Fibroblast of skin of right quadriceps (primary cell): ENCODE measurements around the gene SHISAL1.
"Not testable (repeated sequence)": the region's sequence is repeated elsewhere in the genome, so short reads cannot be mapped to it uniquely, and the experiment has no call there.

Experiments
- DNase-seq: peaks from one replicate; pipeline ENCODE4 v3.0.0-alpha.2; 2013

Gene SHISAL1

GRCh38 chr22:44256556-44257485 lies 55.9 kb downstream of the SHISAL1 start:
- DNase-seq = no peak

- no peak for DNase-seq
Measured at GRCh38 chr22:44256085-44256484, 56.7 kb downstream of the SHISAL1 start.

GRCh38 chr22:44254811-44255210 lies 57.9 kb downstream of the SHISAL1 start:
- DNase-seq = no peak

GRCh38 chr22:44249376-44250147 lies 63.2 kb downstream of the SHISAL1 start:
- no peak for DNase-seq

- no peak for DNase-seq
Measured at GRCh38 chr22:44248926-44249325, 63.8 kb downstream of the SHISAL1 start.

DNA sequence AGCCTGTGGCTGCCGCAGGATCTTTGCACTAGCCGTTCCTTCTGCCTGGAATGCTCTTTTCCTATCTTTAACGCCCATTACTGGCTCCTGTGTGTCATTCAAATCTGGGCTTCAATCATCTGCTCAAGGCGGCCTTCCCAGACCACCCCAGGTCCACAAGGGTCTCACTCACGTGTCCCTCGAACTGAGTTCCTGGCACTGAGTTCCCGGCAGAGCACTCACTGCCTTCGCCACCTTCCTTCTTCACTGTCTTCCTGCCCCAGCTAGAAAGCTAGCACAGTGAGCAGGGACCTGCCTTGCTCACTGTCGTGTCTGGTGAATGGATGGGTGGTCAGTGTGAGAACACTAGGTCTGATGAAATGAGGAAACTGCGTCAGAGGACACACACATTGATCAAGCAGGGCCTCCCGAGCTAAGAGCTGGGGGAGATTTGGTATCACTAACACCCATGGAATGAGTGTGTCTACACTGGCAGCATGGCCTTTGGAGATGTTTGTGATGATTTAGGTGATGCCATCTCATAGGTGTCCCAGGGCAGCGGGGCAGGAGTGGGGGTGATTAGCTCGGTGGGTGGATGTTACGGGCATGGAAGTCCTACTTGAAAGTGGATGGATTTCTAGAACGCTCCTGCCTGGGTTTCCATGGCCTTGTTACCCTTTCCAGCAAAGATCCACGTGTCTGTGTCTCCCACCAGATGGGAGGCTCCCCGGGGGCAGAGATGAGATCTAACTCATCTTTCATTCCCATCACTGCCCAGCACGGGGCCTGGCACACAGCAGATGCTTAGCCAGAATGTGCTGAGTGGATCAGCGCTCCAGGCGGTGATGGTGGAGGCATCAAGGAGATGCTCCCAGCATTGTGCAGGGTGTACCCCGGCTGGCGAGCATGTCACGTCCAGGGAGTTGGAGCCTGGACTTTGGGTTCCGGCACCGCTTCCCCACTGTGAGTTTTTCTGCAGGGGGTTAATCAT lies 64.5 kb downstream of the SHISAL1 start:
- DNase-seq = no peak

- DNase-seq = no peak
Measured at GRCh38 chr22:44247346-44247745, 65.4 kb downstream of the SHISAL1 start.

- no peak for DNase-seq
Measured at GRCh38 chr22:44246615-44247326, 66.0 kb downstream of the SHISAL1 start.

DNA sequence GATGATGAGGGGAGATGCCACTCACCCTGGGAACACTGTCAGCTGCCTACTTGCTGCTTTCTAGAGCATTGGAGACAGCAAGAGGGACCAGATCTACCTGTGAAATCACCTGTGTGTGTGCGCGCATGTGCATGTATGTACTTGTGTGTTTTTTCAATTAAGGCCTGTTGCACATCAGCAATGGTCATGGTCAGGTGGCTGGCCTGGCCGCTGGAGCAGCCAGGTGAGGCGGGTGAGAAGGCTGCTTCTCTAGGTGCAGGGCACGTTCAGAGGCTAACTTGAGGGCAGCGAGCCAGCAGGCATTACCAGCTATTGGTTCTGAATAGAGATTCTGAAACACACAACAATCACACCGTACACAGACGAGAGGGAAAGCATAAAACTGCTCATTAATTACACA lies 66.9 kb downstream of the SHISAL1 start:
- no peak for DNase-seq

- no peak for DNase-seq
Measured at GRCh38 chr22:44245438-44245837, 67.3 kb downstream of the SHISAL1 start.

DNA sequence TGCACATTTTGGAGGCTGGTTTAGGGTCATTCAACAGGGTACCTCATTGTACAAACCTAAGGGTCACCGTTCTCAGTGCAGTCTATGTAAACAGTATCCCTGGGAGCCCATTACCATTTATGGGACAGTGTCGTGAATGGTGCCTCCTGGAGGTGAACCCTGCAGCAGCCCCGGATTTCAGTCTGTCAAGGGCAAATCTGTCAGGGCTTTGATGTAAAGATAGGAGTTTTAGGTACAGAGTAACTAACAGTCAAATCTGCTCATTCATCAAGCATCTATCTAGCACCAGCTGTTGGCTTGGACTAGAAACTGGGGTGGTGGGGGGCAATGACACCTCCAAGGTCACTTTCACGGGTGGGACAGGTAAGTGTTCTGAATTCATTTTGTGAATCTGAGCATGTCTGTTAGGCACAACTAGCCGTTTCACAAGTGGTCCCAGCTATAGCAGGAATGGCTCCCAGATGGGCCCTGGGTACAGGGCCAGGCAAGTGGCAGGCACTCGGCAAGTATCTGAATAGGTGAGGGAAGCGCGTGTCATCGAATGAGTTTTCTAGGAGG lies 68.4 kb downstream of the SHISAL1 start:
- DNase-seq = no peak

- no peak for DNase-seq
Measured at GRCh38 chr22:44243761-44244160, 69.0 kb downstream of the SHISAL1 start.

DNA sequence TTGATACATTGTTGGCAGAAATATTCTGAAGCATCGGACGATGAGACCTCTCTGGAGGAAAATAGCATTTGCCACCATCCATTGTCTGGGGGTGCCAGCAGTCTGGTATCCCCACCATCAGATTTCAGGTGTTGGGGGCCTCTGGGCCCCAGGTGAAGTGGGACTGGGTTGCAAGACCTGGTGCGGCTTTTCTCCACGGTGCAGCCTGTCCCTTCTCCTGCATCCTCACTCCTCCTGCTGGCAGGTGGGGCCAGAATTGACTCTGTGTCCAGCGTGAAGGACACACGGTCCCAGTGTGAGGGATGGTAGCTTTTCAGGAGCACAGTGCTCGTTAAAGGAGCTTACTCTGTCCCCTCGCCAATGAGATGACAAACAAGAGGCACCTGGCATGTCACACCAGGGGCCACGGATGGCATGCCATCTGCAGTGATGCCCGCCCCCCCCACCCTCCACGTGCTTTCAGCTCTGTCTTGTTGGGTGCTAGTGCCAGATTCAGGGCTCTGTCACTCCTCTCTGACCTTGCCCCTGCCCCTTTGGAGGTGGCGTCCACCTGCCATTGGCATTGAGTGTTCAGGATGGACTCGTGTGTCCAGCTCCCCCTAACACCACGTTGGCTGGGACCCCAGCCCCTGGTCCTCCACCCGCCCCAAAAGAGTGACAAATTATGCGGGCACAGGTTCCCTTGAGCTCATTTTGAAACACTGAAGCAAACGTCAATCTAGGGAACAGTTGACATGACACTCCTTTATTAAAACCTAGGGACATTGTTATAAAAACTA lies 69.6 kb downstream of the SHISAL1 start:
- no peak for DNase-seq

DNA sequence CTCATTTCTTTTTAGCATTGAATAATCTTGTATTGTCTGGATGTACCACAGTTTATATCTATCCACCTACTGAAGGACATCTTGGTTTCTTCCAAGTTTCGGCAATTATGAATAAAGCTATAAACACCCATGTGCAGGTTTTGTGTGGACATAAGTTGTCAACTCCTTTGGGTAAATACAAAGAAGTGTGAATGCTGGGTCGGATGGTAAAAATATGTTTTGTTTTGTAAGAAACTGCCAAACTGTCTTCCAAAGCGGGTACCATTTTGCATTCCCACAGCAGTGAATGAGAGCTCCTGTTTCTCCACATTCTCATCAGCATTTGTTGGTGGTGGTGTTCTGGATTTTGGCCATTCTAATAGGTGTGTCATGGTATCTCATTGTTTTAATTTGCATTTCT lies 71.6 kb downstream of the SHISAL1 start:
- DNase-seq = not testable (repeated sequence)

DNA sequence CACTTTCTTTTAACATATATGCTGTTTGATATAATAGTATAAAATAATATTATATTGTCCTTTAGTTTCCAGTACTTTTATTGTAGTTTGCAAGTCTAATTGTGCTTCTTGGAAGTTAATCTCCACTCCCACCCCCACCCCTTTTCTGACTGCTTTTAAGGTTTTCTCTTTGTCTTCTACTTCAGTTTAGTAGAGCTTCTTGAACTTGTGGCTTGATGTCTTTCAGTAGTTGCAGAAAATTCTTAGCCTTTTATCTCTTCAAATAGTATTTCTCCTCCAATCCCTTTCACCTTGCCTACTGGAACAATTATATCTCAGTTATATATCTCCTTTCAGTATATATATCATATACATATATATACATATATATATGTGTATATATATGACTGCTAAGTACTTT lies 75.5 kb downstream of the SHISAL1 start:
- DNase-seq = no peak

DNA sequence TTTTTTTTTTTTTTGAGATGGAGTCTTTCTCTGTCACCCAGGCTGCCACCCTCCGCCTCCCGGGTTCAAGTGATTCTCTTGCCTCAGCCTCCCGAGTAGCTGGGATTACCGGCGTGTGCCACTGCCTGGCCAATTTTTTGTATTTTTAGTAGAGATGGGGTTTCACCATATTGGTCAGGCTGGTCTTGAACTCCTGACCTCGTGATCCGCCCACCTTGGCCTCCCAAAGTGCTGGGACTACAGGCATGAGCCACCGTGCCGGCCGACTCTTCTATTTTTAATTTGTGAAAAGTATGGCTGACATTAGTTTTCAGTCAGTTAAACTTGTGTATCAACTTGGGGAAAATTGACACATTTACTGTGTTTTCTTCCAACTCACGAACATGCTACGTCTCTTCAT lies 78.4 kb downstream of the SHISAL1 start:
- DNase-seq = not testable (repeated sequence)

DNA sequence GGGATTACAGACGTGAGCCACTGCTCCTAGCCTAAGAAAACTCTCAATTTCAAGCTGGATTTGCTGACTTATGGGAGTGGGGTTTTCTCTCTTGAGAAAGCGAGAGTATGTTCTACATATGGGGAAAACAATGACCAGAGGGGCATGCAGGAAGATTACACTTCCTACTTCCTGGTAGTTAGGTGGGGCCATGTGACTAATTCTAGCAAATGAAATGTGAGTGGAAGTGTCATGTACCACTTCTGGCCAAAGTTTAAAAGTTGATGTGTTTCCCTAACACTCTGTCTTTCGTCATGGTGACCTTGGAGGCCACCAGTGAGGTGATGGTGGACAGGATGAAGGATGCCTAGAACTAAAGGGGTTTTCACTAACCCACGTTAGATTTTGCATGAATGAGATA lies 81.5 kb downstream of the SHISAL1 start:
- no peak for DNase-seq

DNA sequence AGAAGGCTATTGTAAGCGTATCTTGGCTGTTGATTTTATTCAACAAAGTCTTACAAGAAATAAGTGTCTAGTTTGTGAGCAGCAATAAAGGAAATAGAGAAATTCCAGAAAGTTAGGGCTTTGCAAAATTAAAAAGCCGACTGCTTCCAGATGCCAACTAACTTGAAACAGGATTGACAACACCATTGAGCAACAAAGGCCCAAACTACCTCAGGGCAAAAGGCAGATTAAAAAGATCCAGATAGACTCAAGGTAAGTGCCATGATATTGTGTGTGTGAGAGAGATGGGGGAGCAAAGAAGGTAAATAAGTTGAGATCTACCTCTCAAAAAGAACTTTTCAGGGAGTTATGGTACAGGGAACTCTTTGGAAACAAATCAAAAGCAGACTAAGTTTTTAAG lies 82.9 kb downstream of the SHISAL1 start:
- no peak for DNase-seq

DNA sequence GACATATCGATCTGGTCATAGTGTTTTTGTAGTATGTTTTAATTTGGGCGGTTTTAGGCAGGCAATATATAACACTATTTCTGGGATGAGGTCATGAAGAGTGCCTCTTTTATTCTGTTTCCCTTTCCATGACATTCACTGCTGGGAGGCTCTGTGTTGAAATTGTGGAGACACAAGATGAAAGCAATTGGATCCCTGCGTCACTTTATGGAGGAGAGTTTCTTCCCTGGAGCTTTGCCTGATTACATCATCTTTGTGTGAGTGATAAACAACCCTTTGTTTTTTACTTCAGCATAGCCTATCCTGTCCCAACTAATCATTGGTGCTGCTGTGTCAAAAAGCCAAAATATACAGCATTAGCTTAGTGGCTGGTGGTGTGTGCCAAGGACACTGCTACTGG lies 83.4 kb downstream of the SHISAL1 start:
- no peak for DNase-seq

GRCh38 chr22:44225812-44226211 lies 86.9 kb downstream of the SHISAL1 start:
- DNase-seq = no peak

GRCh38 chr22:44225091-44225689 lies 87.6 kb downstream of the SHISAL1 start:
- no peak for DNase-seq
